Uterus (tissue), 2 donors: ENCODE data around the gene RASL11B.

Experiments
- POLR2A ChIP-seq, 2 donors: fragments of 450-650 bp; IDR thresholded peaks; one replicate each; pipeline ENCODE4 v1.6.1; 2016; ENCODE audit warnings: antibody characterized with exemption in 2 of 2, mild to moderate bottlenecking in 1 of 2, moderate library complexity in 1 of 2
- TF ChIP-seq, protein P1 (sequence below), 4 experiments: fragments of 200-600 bp in 2 of 4; fragments of 450-650 bp in 2 of 4; sonication (generic) in 2 of 4; IDR thresholded peaks; one replicate each; pipeline ENCODE4 v1.5.1; 2016 to 2019; ENCODE audit warnings: antibody characterized with exemption in 4 of 4, mild to moderate bottlenecking in 2 of 4, moderate library complexity in 1 of 4

DNA sequence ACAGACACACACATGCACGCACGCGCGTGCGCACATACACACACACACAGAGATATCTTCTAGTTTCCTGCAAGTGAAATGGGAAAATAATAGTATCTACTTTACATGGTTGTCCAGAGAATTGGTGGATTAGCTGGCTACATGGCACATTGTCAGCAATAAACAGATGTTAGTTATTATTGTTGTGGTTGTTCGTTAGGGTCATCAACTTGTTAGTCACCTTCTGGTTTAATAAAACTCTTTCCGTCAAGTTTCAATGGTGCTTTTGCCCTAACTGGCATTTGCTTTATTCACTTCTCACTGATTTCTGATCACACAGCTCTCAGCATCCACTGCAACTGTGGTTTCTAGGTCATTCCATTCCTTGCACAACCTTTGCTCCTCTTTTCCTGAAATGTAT is 25.4 kb upstream of the RASL11B start:
- no peak for TF ChIP-seq POLR2A (IDR thresholded peaks at IDR 0.05)
- TF ChIP-seq, protein P1, sequence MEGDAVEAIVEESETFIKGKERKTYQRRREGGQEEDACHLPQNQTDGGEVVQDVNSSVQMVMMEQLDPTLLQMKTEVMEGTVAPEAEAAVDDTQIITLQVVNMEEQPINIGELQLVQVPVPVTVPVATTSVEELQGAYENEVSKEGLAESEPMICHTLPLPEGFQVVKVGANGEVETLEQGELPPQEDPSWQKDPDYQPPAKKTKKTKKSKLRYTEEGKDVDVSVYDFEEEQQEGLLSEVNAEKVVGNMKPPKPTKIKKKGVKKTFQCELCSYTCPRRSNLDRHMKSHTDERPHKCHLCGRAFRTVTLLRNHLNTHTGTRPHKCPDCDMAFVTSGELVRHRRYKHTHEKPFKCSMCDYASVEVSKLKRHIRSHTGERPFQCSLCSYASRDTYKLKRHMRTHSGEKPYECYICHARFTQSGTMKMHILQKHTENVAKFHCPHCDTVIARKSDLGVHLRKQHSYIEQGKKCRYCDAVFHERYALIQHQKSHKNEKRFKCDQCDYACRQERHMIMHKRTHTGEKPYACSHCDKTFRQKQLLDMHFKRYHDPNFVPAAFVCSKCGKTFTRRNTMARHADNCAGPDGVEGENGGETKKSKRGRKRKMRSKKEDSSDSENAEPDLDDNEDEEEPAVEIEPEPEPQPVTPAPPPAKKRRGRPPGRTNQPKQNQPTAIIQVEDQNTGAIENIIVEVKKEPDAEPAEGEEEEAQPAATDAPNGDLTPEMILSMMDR (IDR thresholded peaks at IDR 0.05) = no peak
